IMR-90 (cell line): ENCODE data around the gene L3MBTL4.

Experiments
- CEBPB ChIP-seq: IDR thresholded peaks from 2 replicates; pipeline ENCODE4 v1.6.1; 2012; ENCODE audit warnings: low read depth, low read length, improper control_type of control experiment
- MXI1 ChIP-seq: IDR thresholded peaks from 2 replicates; pipeline ENCODE4 v1.6.1; 2012; ENCODE audit warnings: low read depth, mild to moderate bottlenecking, low read length, moderate library complexity, borderline replicate concordance
- TF ChIP-seq, protein P1 (sequence below): conservative IDR thresholded peaks from 2 replicates; pipeline ENCODE4 v1.5.1; 2012; ENCODE audit warnings: mild to moderate bottlenecking, low read depth, low read length, improper control_type of control experiment

GRCh38 chr18:6269660-6270332, 144.9 kb downstream of the L3MBTL4 start:
- TF ChIP-seq, protein P1, sequence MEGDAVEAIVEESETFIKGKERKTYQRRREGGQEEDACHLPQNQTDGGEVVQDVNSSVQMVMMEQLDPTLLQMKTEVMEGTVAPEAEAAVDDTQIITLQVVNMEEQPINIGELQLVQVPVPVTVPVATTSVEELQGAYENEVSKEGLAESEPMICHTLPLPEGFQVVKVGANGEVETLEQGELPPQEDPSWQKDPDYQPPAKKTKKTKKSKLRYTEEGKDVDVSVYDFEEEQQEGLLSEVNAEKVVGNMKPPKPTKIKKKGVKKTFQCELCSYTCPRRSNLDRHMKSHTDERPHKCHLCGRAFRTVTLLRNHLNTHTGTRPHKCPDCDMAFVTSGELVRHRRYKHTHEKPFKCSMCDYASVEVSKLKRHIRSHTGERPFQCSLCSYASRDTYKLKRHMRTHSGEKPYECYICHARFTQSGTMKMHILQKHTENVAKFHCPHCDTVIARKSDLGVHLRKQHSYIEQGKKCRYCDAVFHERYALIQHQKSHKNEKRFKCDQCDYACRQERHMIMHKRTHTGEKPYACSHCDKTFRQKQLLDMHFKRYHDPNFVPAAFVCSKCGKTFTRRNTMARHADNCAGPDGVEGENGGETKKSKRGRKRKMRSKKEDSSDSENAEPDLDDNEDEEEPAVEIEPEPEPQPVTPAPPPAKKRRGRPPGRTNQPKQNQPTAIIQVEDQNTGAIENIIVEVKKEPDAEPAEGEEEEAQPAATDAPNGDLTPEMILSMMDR = no peak
- TF ChIP-seq MXI1 (no peak), CEBPB (no peak)
